Natural killer cell (primary cell): Measurements from ENCODE around the gene LLCFC1. TPM values are rescaled to one million over a fixed set of nuclear protein-coding genes. Genes with fewer than 3 reads are reported as not detected.

Source experiments
- ATAC-seq, 3 donors: fragments of 150-1000 bp in 2 of 3; fragments of 200-7000 bp in 1 of 3; cut with Tn5 transposase; 1 replicate in 1 of 3; 2 replicates in 2 of 3; pipeline ENCODE4 v1.10.0; 2021; ENCODE audit warnings: mild to moderate bottlenecking in 2 of 3, moderate library complexity in 2 of 3
- DNase-seq, 2 donors: peaks; one replicate each; pipeline versions ENCODE4 v3.0.0 to v3.0.0-alpha.2; 2013 to 2021; ENCODE audit warnings: mixed read lengths in 1 of 2
- H3K27ac ChIP-seq: one replicate; pipeline ENCODE4 v1.5.1; 2013; ENCODE audit warnings: mild to moderate bottlenecking, low read length
- H3K27me3 ChIP-seq: one replicate; pipeline ENCODE4 v1.6.1; 2013; ENCODE audit warnings: low read length; ENCODE audit not compliant: control insufficient read depth, insufficient read depth
- H3K36me3 ChIP-seq: one replicate; pipeline ENCODE4 v1.6.1; 2013; ENCODE audit warnings: low read length; ENCODE audit not compliant: control insufficient read depth, insufficient read depth
- H3K4me1 ChIP-seq: one replicate; pipeline ENCODE4 v1.6.1; 2013; ENCODE audit warnings: low read length; ENCODE audit not compliant: control insufficient read depth, insufficient read depth
- H3K4me3 ChIP-seq: one replicate; pipeline ENCODE4 v1.5.1; 2013; ENCODE audit warnings: low read length
- H3K9me3 ChIP-seq: one replicate; pipeline ENCODE4 v1.6.1; 2013; ENCODE audit warnings: low read length; ENCODE audit not compliant: control insufficient read depth, insufficient read depth
- H3K27ac Mint-ChIP-seq, 2 donors: one replicate each; pipeline ENCODE4 v1.8.0; 2022; ENCODE audit warnings: mild to moderate bottlenecking in 2 of 2, mixed read lengths in 2 of 2, moderate library complexity in 1 of 2
- H3K27me3 Mint-ChIP-seq, 2 donors: one replicate each; pipeline ENCODE4 v1.8.0; 2022; ENCODE audit warnings: low read depth in 2 of 2, mixed read lengths in 2 of 2
- H3K36me3 Mint-ChIP-seq: one replicate; pipeline ENCODE4 v1.8.0; 2022; ENCODE audit warnings: mixed read lengths
- H3K4me1 Mint-ChIP-seq, 2 donors: one replicate each; pipeline ENCODE4 v1.8.0; 2022; ENCODE audit warnings: mixed read lengths in 2 of 2
- H3K4me3 Mint-ChIP-seq: one replicate; pipeline ENCODE4 v1.8.0; 2022; ENCODE audit warnings: mild to moderate bottlenecking, moderate library complexity, mixed read lengths
- H3K9me3 Mint-ChIP-seq, 2 donors: one replicate each; pipeline ENCODE4 v1.8.0; 2022; ENCODE audit warnings: mixed read lengths in 2 of 2
- CTCF ChIP-seq: fragments of 200-600 bp; IDR thresholded peaks from one replicate; pipeline ENCODE4 v1.8.0; 2022; ENCODE audit warnings: antibody characterized with exemption
- WGBS: methylation state at CpG from one replicate; pipeline ENCODE4 v1.1.7; 2013; ENCODE audit warnings: missing lambda C conversion rate; ENCODE audit not compliant: insufficient coverage; 5-methylcytosine and 5-hydroxymethylcytosine counted together
- intact Hi-C: fragments of 100-400 bp; cut with micrococcal nuclease; formaldehyde crosslinking; loops from one replicate; pipeline ENCODE4 v1.14.2; 2022
- total RNA-seq, 4 donors: library from RNA; stranded (reverse); fragments of 120-200 nt in 1 of 4; gene quantifications; one replicate each; pipeline versions ENCODE4 v1.2.3 to v1.2.4, GENCODE V29; 2013 to 2022

The LLCFC1 gene
- total RNA-seq, 3 donors from 2014 or later (not counting 1 experiment from before 2014, with no cell fraction given), result not detected

DNA sequence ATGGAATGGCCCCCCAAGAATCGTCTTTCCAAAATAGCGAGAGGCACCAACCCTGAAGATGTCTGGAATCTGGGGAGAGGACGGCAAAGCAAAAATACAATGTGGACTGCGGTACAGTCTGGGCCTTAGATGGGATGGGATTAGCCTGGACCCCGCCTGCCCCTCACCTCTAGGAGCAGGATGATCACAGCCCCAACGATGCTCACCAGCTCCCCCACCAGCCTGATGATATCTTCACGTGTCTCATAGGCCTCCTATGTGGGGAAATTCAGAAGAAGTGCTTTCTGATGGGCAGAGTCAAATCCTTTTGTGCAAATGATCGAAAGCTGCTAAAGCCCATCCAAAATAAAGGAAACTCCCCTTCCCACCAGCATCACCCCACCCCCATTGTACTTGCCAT, 24.0 kb upstream of the LLCFC1 start:
- DNase-seq (no peak), ATAC-seq (no peak)
- intact Hi-C loops, result no loop called here
- TF ChIP-seq CTCF, result no peak
- no peaks in the 10 kb centered on the region for H3K4me1 ChIP-seq
- Mint-ChIP-seq H3K27me3 (peaks cover 26 to 37% of the 10 kb centered on the region in 2 donors), H3K9me3 (no peaks in the 10 kb centered on the region), H3K36me3 (no peaks in the 10 kb centered on the region), H3K4me1 (no peaks in the 10 kb centered on the region), H3K27ac (no peak overlapping the region), H3K4me3 (no peak overlapping the region)
- no peak overlapping the region for H3K27ac ChIP-seq
- H3K9me3 ChIP-seq, result no peaks in the 10 kb centered on the region
- H3K27me3 ChIP-seq, result no peaks in the 10 kb centered on the region
- no peak overlapping the region for H3K4me3 ChIP-seq
- WGBS, result 95% methylated on average over 5 of the region's 8 CpGs
- no peaks in the 10 kb centered on the region for H3K36me3 ChIP-seq

DNA sequence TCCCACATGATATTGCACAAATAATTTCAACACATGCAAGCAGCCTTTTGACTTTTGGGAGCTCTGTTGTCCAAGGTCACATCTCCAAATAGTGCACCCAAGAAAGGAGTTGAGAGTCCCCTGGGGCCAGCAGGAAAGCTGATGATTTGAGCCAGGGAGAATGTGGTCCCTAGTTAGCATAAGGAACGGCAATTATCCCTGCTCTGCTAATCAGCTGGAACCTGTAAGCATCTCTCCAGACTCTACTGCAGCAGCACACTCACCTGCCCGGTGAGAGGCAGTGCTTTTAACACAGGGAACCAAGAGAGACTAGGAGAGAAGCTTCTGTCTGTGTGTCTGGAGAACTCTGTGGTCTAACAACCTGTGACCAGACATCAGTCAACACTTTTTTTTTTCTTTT, 22.8 kb upstream of the LLCFC1 start:
- whole genome bisulfite sequencing, result 61% methylated on average over 2 of the region's 2 CpGs
- Mint-ChIP-seq H3K27me3 (peaks cover 20 to 38% of the 10 kb centered on the region in 2 donors), H3K4me1 (no peaks in the 10 kb centered on the region), H3K27ac (no peak overlapping the region), H3K4me3 (no peak overlapping the region), H3K36me3 (no peaks in the 10 kb centered on the region), H3K9me3 (no peaks in the 10 kb centered on the region)
- no peak for TF ChIP-seq CTCF
- DNase-seq (no peak), ATAC-seq (no peak)
- no peak overlapping the region for H3K27ac ChIP-seq
- H3K36me3 ChIP-seq, result no peaks in the 10 kb centered on the region
- H3K9me3 ChIP-seq, result no peaks in the 10 kb centered on the region
- H3K27me3 ChIP-seq, result no peaks in the 10 kb centered on the region
- no peak overlapping the region for H3K4me3 ChIP-seq
- intact Hi-C loops, result no loop called here
- H3K4me1 ChIP-seq, result no peaks in the 10 kb centered on the region

DNA sequence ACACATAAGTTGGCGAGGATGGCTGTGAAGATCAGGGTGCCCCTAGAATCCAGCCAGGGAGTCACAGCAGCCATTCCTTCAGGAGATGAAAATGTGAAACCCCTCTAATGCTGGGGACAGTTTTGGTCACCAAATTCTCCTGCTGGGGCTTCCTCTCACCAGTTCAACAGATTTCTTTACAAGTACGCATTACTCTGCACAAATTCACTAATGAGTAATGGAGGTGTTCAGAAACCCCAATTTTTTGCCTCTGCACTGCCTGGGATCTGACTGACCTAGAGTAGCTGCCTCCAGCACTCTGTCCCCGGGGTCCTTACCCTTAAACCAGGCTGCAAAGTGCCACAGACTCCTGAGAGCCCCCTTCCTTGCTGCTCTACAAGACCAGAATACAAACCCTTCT, 21.8 kb upstream of the LLCFC1 start:
- Mint-ChIP-seq H3K4me1 (no peaks in the 10 kb centered on the region), H3K4me3 (no peak overlapping the region), H3K9me3 (no peaks in the 10 kb centered on the region), H3K27ac (no peak overlapping the region), H3K27me3 (peaks cover 19 to 38% of the 10 kb centered on the region in 2 donors), H3K36me3 (no peaks in the 10 kb centered on the region)
- Histone ChIP-seq H3K27ac (no peak overlapping the region), H3K27me3 (no peaks in the 10 kb centered on the region), H3K4me3 (no peak overlapping the region), H3K4me1 (no peaks in the 10 kb centered on the region), H3K9me3 (no peaks in the 10 kb centered on the region), H3K36me3 (no peaks in the 10 kb centered on the region)
- intact Hi-C loops, result no loop called here
- DNase-seq (no peak), ATAC-seq (no peak)
- no peak for TF ChIP-seq CTCF
- 78% methylated on average over 3 of the region's 3 CpGs for WGBS

GRCh38 chr7:142918901-142919300, 20.4 kb upstream of the LLCFC1 start:
- no peak overlapping the region for H3K27ac Mint-ChIP-seq
- intact Hi-C loops, result no loop called here

More at GRCh38 chr7:142918901-142919300, 20.4 kb upstream of the LLCFC1 start:
- no peaks in the 10 kb centered on the region for H3K4me1 ChIP-seq
- no peak for ATAC-seq
- no peak overlapping the region for H3K27ac ChIP-seq
- no peak overlapping the region for H3K4me3 ChIP-seq
- H3K4me1 Mint-ChIP-seq, result no peaks in the 10 kb centered on the region
- peaks cover 18 to 33% of the 10 kb centered on the region in 2 donors for H3K27me3 Mint-ChIP-seq
- no peaks in the 10 kb centered on the region for H3K9me3 ChIP-seq
- no peaks in the 10 kb centered on the region for H3K27me3 ChIP-seq
- no peak overlapping the region for H3K4me3 Mint-ChIP-seq
- H3K36me3 ChIP-seq, result no peaks in the 10 kb centered on the region
- no peak for TF ChIP-seq CTCF
- no peak for DNase-seq
- no peaks in the 10 kb centered on the region for H3K9me3 Mint-ChIP-seq
- 92% methylated on average over 2 of the region's 2 CpGs for WGBS
- H3K36me3 Mint-ChIP-seq, result no peaks in the 10 kb centered on the region
